Liver (tissue), 1 donor: ENCODE results near the gene PPP1R12A.

Experiments
- ATF3 ChIP-seq: IDR thresholded peaks from 2 replicates; pipeline ENCODE4 v1.6.1; 2016; ENCODE audit warnings: antibody characterized with exemption
- SP1 ChIP-seq: IDR thresholded peaks from 2 replicates; pipeline ENCODE4 v1.6.1; 2018; ENCODE audit warnings: antibody characterized with exemption, mild to moderate bottlenecking
- donor health status: healthy.

- no peak for TF ChIP-seq ATF3
- no peak for TF ChIP-seq SP1
Observed at GRCh38 chr12:79973801-79974200, 38.9 kb upstream of the PPP1R12A start.
